B cell (primary cell): ENCODE data around the gene CHST14. TPM values are rescaled to one million over a fixed set of nuclear protein-coding genes. Genes with fewer than 3 reads are reported as not detected.

Experiments used
- ATAC-seq: fragments of 200-7000 bp; cut with Tn5 transposase; one replicate; pipeline ENCODE4 v1.10.0; 2021; ENCODE audit warnings: low read depth, mild to moderate bottlenecking, moderate number of reproducible peaks, moderate library complexity
- CTCF ChIA-PET: fragments of 350-600 bp; sonication (Branson Sonifier 250); formaldehyde crosslinking; loops from one replicate; lab custom pipeline; 2021; ENCODE audit warnings: antibody characterized with exemption, inconsistent platforms; lab: Charles Lee
- POLR2A ChIA-PET: fragments of 350-600 bp; sonication (Branson Sonifier 250); formaldehyde crosslinking; loops from one replicate; lab custom pipeline; 2021; ENCODE audit warnings: antibody characterized with exemption; lab: Charles Lee
- DNase-seq: peaks from one replicate; pipeline ENCODE4 v3.0.0; 2013
- H2AFZ ChIP-seq: 2 replicates; pipeline ENCODE4 v1.6.1; 2012; ENCODE audit warnings: mild to moderate bottlenecking, low read depth, low read length; ENCODE audit not compliant: insufficient read depth, poor library complexity, severe bottlenecking
- H3K27ac ChIP-seq, 2 donors: 1 replicate in 1 of 2; 2 replicates in 1 of 2; pipeline ENCODE4 v1.5.1; 2012 to 2013; ENCODE audit warnings: low read length in 2 of 2, mild to moderate bottlenecking in 2 of 2, moderate library complexity in 1 of 2
- H3K27me3 ChIP-seq, 4 experiments: fragments of 200-600 bp in 1 of 4; sonication (generic) in 1 of 4; replicated peaks in 1 of 4; 1 replicate in 2 of 4; 2 replicates in 2 of 4; pipeline versions ENCODE4 v1.6.1 to v1.7.0; 2013 to 2016; ENCODE audit warnings: low read length in 3 of 4, mild to moderate bottlenecking in 2 of 4, mixed read lengths in 1 of 4, moderate library complexity in 1 of 4; ENCODE audit not compliant: insufficient read depth in 4 of 4, control insufficient read depth in 3 of 4; ENCODE audit errors: control extremely low read depth in 1 of 4
- H3K36me3 ChIP-seq, 2 experiments: replicated peaks in 1 of 2; 1 replicate in 1 of 2; 2 replicates in 1 of 2; pipeline versions ENCODE4 v1.6.1 to v1.7.1; 2013; ENCODE audit warnings: low read length in 1 of 2; ENCODE audit not compliant: insufficient read depth in 2 of 2, control insufficient read depth in 1 of 2; ENCODE audit errors: control extremely low read depth in 1 of 2, extremely low read depth in 1 of 2
- H3K4me1 ChIP-seq, 2 donors: fragments of 200-600 bp in 1 of 2; sonication (generic) in 1 of 2; 1 replicate in 1 of 2; 2 replicates in 1 of 2; pipeline versions ENCODE4 v1.5.1 to v1.6.1; 2013 to 2017; ENCODE audit warnings: low read length in 2 of 2; ENCODE audit not compliant: control insufficient read depth in 2 of 2, insufficient read depth in 2 of 2
- H3K4me2 ChIP-seq: replicated peaks from 2 replicates; pipeline ENCODE3; 2012; ENCODE audit warnings: mild to moderate bottlenecking, low read depth, low read length; ENCODE audit not compliant: poor library complexity, severe bottlenecking
- H3K4me3 ChIP-seq, 5 experiments: fragments of 200-600 bp in 1 of 5; sonication (generic) in 1 of 5; 1 replicate in 3 of 5; 2 replicates in 2 of 5; pipeline versions ENCODE4 v1.5.1 to v1.7.0; 2011 to 2016; ENCODE audit warnings: low read length in 4 of 5, mild to moderate bottlenecking in 4 of 5, low read depth in 2 of 5, control low read depth in 1 of 5, moderate library complexity in 1 of 5; ENCODE audit not compliant: insufficient read depth in 1 of 5; ENCODE audit errors: control extremely low read depth in 1 of 5, extremely low read depth in 1 of 5
- H3K79me2 ChIP-seq: fragments of 200-600 bp; sonication (generic); one replicate; pipeline ENCODE4 v1.6.0; 2016; ENCODE audit warnings: low read length; ENCODE audit not compliant: control insufficient read depth, insufficient read depth
- H3K9ac ChIP-seq: fragments of 200-600 bp; sonication (generic); 2 replicates; pipeline ENCODE4 v1.6.1; 2017; ENCODE audit warnings: mild to moderate bottlenecking, low read length, moderate library complexity
- H3K9me3 ChIP-seq, 3 donors: one replicate each; pipeline versions ENCODE4 v1.6.1 to v1.7.1; 2013; ENCODE audit warnings: low read length in 2 of 3; ENCODE audit not compliant: control insufficient read depth in 2 of 3, insufficient read depth in 1 of 3; ENCODE audit errors: control extremely low read depth in 1 of 3
- H4K20me1 ChIP-seq: 2 replicates; pipeline ENCODE4 v1.6.0; 2012; ENCODE audit warnings: mild to moderate bottlenecking, low read length; ENCODE audit not compliant: insufficient read depth, control insufficient read depth, poor library complexity, severe bottlenecking
- H3K27ac Mint-ChIP-seq: one replicate; pipeline ENCODE4 v1.8.0; 2021; ENCODE audit warnings: mixed read lengths
- H3K27me3 Mint-ChIP-seq: one replicate; pipeline ENCODE4 v1.8.0; 2021; ENCODE audit warnings: mixed read lengths
- H3K4me1 Mint-ChIP-seq: one replicate; pipeline ENCODE4 v1.8.0; 2021; ENCODE audit warnings: mixed read lengths
- H3K4me3 Mint-ChIP-seq: one replicate; pipeline ENCODE4 v1.8.0; 2021; ENCODE audit warnings: mixed read lengths
- H3K9me3 Mint-ChIP-seq: one replicate; pipeline ENCODE4 v1.8.0; 2022; ENCODE audit warnings: mixed read lengths; ENCODE audit not compliant: insufficient read depth
- CTCF ChIP-seq: fragments of 200-600 bp; IDR thresholded peaks from one replicate; pipeline ENCODE4 v1.8.0; 2022; ENCODE audit warnings: antibody characterized with exemption, mild to moderate bottlenecking
- EZH2 ChIP-seq: IDR thresholded peaks from 2 replicates; pipeline ENCODE4 v1.6.1; 2012; ENCODE audit warnings: borderline replicate concordance, low read depth, mild to moderate bottlenecking, moderate library complexity, low read length; ENCODE audit not compliant: insufficient read depth, poor library complexity, severe bottlenecking
- WGBS: methylation state at CpG from one replicate; pipeline ENCODE4 v1.1.5; 2013; ENCODE audit warnings: missing lambda C conversion rate; ENCODE audit not compliant: insufficient coverage; 5-methylcytosine and 5-hydroxymethylcytosine counted together
- intact Hi-C: fragments of 100-400 bp; cut with micrococcal nuclease; formaldehyde crosslinking; loops from one replicate; pipeline ENCODE4 v1.10.0; 2022
- polyA plus RNA-seq: library from polyadenylated mRNA; depleted of rRNA; stranded (reverse); fragments of >200 nt; gene quantifications from 2 replicates; pipeline ENCODE4 v1.2.3, GENCODE V29; 2012
- total RNA-seq, 2 donors: library from RNA; stranded (reverse); fragments of 120-200 nt in 1 of 2; gene quantifications; 1 replicate in 1 of 2; 2 replicates in 1 of 2; pipeline versions ENCODE4 v1.2.3 to v1.2.4, GENCODE V29; 2013 to 2022

Gene CHST14
- total and polyA plus RNA-seq, 2 donors (not counting 1 experiment from before 2014, with no cell fraction given) = 5.7 to 16.7 TPM

DNA sequence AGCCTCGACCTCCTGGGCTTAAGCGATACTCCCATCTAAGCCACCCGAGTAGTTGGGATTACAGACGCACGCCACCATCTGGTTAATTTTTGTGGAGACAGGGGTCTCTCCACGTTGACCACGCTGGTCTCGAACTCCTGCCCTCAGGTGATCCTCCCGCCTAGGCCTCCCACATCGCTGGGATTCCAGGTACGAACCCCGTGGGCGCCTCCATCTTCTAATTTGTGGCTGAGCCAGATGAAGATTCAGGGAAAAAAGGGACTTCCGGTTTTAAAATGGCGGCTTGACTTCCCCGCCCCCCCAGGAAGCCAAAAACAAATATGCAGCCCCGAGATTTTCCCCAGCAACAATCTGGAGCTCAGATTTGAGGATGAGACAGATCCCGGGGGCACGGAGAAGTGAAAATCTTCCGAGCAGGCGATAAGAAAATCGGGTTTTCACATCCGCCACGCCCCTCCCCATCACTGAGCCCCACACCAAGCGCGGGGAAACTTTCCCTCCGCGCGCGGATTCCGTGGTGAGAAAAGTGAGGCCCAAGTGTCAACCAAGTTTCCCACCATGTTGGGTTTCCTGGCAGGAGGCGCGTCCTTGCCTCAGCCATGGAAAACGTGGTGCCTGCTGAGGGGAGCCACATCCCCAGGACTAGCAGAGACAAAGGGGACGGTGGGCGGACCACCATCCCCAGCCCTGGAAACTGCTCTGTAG, 15.4 kb downstream of the CHST14 start:
- Histone ChIP-seq H3K27ac (no peak overlapping the region), H3K9me3 (peaks cover 0 to 3% (median 0%) of the 10 kb centered on the region in 3 donors), H2AFZ (no peak overlapping the region), H3K36me3 (no peaks in the 10 kb centered on the region), H3K4me3 (no peak overlapping the region), H3K4me1 (no peaks in the 10 kb centered on the region), H3K79me2 (no peaks in the 10 kb centered on the region), H4K20me1 (no peaks in the 10 kb centered on the region), H3K9ac (no peak overlapping the region), H3K27me3 (peaks cover 0 to 4% (median 2%) of the 10 kb centered on the region in 4 experiments), H3K4me2 (no peak overlapping the region)
- no peak for TF ChIP-seq CTCF
- TF ChIP-seq EZH2 = no peak
- POLR2A ChIA-PET = no interaction called here
- Mint-ChIP-seq H3K27ac (no peak overlapping the region), H3K27me3 (peaks cover 19% of the 10 kb centered on the region), H3K4me1 (no peaks in the 10 kb centered on the region), H3K4me3 (no peak overlapping the region), H3K9me3 (no peaks in the 10 kb centered on the region)
- CTCF ChIA-PET = no interaction called here
- intact Hi-C loops = no loop called here
- WGBS = 85% methylated on average over 34 of the region's 36 CpGs
- DNase-seq (no peak), ATAC-seq (no peak)
